ENCODE data around the gene FBN2.

DNA sequence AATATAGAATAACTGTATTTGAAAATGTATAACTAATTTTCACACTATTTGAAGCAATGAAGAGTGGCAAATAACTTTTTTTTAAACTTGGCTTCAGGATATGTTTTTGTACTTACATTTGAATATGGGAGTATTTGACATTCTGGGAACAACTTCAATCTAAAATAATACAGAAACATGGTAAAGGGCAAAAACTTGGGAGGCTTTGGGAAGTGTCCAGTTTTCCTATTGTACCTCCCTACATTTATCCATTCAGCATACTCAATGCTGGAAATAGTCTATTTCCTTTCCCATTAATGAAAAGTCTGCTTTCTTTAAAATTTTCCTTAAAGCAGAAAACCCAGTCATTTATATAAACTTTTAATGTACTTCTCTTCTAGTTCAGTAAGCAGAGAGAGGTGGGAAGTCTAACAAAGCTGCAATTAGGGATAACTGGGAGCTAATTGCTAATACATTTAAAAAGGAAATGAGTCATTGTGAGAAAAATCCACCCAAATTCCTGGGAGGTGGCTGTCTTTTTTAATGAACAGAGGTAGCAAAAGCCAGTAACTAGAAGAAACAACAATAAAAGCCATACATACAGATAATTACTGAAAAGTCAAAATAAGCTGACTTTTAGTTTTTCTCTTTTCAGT is 128.8 kb downstream of the FBN2 start:
- TF ChIP-seq SUZ12 (IDR thresholded peaks at IDR 0.05; ENCODE audit: extremely low read depth, insufficient read depth, insufficient read length), result no peak
- no peak for TF ChIP-seq ZNF274 (IDR thresholded peaks at IDR 0.05; ENCODE audit: low read depth, low read length)
